Stimulated activated CD8-positive, alpha-beta memory T cell treated with anti-CD3 and anti-CD28 coated beads, Interleukin-12 subunit alpha, Interleukin-12 subunit beta, amount 100 ng/mL, for 1 hour (primary cell): ENCODE measurements around the gene GRAP2.
"Not testable (repeated sequence)": the region's sequence is repeated elsewhere in the genome, so short reads cannot be mapped to it uniquely, and the experiment has no call there.

Source experiments
- DNase-seq: peaks from one replicate; pipeline ENCODE4 v3.0.0-alpha.2; 2020; ENCODE audit warnings: low read depth

The GRAP2 gene

DNA sequence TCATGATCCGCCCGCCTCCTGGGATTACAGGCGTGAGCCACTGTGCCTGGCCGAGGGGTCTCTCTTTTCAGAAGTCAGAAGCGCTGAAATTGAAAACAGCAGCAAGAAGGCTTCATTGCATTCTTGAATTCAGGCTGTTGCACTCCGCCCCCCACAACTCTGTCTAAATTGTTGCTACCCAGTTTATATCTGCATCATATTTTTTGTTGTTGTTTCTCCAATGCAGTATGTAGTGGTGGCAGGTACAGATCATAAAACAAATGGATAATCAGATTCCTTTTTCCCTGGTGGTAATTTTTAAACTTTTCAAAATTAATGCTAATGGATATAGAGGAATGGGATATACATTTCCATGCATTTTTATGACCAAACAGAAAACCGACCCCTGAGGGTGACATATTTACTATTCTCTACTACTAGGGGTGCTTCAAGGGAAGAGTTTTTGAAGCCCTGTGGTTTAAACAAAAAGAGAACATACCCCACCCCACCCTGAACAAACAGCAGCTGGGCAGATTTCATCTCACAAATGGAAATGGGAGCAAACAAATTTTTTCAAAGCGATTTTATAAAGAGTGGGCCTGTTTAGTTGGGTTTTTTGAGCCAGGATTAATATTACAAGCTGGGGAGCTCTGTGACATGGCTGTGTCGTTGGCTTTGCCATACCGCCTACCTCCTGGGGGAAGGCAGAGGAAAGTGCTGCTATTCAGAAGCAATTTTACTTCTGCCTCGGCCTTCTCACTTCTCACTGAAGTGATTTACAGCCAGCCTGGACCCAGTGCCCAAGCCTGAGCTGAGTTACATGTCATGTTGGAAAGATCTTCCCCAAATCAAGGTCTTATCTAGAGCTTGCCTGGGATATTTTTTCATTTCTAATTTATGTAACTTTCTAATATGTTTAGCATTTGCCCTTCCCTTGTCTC is 43.3 kb downstream of the GRAP2 start:
- no peak for DNase-seq

DNA sequence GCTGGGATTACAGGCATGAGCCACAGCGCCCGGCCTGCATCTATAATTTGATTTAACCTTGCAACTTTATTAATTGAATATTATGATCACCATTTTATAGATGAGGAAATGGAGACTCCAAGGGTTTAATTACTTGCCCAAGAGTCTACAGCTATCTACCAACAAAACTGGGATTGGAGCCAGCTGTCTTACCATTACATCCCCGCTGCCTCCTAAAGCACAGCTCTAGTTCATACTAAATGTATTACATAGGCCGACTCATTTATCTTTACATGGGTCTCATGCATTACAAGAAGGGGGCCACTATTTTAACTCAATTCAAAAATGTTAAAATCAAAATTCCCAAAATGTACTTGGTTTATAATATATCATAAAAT is 45.2 kb downstream of the GRAP2 start:
- DNase-seq = no peak

DNA sequence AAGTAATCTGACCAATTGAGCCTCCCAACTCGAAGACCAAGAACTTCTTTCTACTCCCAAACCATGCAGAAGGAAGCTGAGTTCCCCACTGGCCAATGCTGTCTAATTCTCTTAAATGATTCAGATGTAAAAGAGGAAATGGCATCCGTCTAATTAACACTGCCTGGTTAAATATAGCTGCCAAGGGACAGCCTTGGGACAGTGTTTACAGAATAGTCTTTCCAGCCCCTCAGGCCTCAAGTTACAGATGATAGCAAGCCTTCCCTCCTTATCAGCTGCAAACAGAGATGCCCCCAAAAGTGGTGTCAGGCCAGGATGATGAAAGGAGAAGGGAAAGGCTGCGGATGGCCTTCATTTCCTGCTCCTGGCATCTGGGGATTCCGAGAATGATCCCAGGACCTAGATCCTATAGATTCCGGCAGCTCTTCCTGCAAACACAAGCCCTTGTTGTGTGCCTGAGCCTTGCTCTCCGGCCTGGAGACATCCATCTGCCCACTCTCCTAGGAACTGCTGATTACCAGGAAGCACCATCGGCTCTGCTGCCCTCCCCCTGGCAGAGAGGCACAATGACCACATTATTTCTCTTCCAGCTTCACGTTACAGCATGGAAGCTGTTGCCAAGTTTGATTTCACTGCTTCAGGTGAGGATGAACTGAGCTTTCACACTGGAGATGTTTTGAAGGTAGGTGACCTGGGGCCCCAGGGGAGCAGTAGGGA is 45.8 kb downstream of the GRAP2 start:
- DNase-seq = no peak

DNA sequence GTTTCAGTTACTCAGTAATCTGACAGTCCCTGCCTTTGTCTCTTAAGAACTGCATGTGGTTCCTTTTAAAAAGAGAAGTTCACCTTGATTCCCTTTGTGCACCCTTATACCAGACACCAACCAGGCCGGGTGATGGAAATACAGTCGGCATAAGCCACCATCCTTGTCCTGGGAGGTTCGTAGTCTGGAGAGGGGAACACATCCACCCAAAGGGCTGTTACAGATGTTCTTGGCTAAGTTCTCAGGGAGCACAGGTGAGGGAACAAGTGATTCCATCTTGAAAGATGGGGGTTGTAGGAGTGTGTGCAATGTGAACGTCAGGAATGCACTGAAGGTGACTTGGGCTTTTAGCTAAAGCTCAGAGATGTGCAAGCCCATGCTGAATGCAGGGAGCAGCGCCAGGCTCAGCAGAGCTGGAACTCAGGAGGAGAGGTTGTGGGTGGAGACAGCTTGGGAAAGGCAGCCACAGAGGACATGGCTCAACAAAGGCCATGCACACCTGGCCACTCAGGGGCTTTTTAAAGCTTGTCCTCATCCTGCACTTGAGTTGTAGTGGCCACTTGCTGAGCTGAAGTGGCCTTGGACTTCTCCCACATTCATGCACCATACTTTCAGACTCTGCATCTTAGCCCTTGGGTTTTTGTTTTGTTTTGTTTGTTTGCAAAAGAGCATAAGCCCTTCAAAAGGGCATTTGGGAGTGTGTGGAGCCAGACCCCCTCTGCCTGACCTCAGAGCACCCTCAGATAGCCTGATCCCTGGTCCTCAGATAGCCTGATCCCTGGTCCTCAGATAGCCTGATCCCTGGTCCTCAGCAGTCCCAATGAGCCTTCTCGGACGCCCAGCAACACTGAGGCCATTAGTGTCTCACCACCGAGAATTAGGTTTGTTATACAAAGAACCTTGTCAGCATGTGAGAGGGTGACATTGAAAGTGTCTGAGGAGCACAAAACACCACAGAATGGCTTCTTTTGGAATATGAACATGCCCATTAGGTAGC is 46.6 kb downstream of the GRAP2 start:
- no peak for DNase-seq

DNA sequence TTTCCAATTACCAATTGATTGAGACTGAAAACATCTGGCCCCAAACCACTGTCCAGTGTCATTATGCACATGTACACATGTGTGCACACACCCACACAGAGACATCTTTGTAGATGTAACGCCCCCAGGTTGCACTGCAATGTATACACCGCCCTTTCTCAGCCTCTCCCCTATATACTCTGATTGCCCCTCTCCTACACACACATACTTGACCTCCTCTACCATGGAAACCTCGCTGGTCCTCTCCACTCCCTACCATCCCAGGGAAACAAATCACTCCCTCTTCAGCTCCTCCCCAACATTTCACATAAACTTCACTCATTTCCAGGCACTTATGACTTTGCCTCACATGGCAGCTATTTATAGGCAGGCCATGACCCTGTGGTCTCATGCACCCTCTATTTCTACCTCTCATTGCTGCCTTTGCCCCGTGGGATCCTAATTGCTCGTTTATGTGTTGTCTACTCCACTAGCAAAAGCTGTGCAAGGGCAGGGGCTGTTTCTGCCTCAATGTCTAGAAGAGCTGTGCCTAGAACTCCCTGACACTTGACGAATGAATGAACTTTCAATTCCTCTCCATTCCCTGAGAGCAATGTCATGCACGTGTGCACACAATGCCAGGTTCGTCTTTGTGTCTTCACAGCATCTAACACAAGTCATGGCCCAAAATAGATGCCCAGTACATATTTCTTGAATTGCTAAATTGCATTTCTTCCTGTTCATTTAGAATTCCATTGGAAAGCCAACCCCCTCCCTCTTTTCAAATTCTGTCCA is 49.3 kb downstream of the GRAP2 start:
- DNase-seq = no peak

DNA sequence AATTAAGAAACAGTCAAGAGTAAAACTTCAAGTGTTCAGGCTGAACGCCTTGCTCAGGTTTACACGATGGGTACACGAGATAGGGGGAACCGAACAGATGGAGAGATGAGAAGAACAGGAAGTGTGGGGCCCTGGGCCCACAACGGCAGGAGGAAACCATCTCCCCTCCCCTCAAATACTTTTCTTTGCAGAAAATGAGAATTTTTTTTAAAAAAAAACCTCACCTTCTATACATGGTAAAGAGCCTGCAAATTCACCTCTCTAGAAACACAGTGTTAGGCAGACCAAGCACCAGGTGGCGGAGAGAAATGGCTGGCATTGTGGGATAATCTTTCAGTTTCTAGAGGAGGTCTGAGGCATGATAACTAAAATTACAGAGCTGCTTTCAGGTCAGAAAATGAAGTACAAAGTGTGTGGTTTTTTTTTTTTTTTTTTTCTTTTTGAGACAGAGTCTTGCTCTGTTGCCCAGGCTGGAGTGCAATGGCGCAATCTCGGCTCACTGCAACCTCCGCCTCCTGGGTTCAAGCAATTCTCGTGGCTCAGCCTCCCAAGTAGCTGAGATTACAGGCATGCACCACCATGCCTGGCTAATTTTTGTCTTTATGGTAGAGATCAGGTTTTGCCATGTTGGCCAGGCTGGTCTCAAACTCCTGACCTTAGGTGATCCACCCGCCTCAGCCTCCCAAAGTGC is 50.9 kb downstream of the GRAP2 start:
- not testable (repeated sequence) for DNase-seq

DNA sequence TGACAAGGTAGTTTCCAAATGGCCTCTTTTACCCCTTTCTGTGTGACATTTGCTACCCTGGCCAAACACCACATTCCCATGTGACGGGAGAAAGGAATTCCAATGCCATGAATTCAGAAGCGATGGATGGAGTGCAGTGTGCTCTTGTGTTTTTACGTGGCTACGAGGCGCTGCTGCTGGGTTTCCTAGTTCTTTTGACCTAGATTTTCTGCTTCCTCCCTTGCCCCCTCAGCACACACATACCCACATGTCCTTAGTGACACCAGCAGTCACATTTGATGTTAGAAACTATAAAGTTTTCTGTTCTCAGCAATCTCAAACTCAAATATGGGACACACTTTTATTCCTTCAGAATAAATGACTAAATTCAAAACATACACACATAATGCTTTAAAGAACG is 51.5 kb downstream of the GRAP2 start:
- DNase-seq = no peak

DNA sequence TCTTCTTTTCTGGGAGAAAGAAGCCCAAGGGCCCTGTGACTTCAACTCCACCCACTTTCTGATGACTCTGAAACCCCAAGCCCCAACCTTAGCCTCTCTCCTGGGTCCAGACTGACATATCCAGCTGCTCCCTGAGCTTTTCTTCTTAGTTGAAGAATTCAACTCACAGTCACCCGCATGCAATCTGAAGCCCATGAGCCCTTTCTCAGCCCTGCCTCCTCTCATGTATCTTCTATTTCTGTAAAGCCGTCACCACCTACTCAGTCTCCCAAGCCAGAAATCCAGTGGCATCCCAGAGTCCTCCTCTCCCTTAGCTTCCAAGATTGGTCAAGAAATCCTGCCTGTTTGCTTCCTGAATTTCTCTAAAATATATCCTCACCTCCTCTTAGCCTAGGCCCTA is 52.2 kb downstream of the GRAP2 start:
- DNase-seq = no peak

DNA sequence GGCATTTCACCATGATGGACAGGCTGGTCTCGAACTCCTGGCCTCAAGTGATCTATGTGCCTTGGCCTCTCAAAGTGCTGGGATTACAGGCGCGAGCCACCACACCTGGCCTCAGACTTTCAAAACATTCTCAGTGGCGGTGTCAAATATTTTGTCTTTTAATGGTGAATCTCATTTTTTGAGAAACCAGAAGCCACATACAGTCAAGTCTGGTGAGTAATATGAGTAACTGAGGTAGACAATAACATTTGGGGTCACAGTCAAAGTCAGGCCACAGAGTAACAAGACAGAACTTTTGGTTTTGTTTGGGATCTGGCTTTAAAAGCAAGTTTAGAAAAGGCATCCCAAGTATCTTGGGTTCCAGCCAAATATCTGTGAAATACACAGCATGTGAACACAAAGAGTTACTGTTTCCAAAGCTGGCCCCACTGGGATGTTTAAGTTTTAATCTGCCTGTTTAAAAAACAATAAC is 53.7 kb downstream of the GRAP2 start:
- DNase-seq = no peak

DNA sequence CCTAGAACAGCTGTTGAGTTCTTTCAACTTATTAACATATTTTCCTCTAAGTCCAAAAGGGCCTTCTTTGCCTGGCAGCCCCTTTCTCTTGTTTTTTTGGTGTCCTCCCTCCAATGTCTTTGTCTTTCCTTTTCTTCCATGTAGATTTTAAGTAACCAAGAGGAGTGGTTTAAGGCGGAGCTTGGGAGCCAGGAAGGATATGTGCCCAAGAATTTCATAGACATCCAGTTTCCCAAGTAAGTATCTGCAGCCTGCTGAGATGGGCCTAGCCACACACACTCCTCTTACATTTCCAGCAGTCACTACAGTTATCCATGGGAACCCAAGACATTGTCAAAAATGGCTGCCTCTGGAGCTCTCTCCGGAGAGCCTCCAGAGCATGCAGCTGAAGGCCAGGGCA is 54.8 kb downstream of the GRAP2 start:
- DNase-seq = no peak

DNA sequence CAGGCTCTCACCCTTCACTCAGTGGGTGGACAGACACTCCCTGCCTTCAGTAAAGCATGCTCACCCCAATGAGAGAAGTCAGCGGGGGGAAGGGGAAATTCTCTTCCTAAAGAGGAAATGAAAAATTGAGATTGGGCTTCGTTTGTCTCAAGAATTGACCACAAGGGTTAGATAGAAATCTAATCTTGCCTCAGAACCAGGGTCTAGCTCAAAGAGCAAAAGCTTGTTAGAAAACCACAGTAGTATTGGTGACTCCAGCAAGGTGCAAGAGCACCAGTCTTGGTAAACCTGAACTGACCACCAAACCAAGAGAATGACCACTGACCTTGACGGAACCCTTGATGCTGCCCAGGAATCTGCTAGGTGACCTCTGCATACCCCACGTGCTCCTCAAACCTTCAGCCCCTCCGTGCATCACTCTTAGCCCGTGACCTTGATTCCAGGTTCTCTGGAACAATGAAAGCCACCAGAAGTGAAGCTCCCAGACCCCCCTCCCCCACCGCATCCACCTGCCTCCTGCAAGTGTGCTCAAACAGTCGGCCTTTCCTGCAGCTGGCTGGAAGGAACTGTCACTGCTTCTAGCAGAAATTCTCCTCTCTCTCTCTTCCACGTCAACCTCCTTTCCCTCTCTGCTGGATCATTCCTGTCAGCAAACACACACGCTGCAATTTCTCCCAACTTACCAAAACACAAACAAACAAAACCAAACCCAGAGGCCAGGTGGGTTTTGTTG is 56.2 kb downstream of the GRAP2 start:
- no peak for DNase-seq

DNA sequence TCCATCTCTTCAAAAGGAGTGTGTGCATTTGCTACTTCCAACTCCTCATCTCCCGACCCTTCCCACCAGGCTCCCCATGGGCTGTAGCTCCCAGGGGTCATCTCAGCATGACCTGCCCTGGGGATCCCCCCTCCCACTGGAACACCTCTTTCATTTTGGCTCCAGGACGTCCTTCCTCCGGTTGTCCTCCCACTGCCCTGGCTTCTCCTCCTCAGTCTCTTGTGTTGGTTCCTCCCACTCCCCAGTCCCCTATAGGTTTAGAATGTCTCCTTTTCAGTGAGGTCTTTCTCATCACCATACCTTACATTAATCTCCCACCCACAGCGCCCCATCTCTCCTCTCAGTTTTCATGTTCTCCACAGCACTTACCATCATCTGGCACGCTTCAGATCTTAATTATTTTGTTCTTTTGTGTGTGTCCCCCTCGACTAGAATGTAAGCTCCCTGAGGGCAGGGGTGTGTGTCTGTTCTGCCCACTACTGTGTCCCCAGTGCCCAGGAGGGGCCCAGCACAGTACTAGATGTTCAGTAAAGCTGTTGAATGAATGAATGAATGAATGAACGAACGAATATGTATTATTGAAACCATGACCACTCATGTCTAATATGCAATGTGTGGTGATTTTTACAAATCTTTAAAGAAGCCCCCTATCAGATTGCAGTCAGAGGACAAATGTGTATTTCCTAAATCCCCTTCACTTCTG is 57.3 kb downstream of the GRAP2 start:
- no peak for DNase-seq

DNA sequence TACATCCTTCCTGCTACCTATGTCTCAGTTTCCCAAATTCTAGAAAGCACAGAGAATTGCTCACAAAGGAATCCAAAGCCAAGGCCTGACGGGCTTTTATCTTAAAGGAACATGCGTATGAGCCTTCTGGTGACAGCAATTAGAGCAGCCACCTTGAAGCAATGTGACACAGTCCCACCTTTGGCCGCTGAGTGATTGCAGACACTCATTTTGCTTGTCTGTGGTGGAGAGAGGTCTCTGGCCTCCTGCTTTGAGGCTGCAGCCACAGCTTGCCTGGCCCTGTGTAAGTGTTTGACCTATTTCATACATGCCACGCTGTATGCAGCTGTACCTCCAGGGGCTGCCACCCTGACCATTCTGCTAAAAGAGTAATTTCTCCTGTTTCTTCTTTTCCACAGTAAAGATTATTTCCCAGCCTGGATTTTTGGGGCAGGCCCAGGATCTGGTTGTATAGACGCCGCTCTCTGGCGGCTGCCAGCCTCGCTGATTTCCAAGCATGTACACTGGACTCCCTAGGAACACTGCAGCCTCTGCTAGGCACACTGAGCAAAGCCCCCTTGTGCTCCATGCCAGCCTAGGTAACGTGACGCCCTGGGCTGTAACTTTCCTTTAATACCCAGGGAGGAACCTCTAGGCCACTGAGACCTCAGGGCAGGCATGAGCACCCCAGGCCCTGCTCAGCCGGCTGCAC is 58.2 kb downstream of the GRAP2 start:
- DNase-seq = no peak

DNA sequence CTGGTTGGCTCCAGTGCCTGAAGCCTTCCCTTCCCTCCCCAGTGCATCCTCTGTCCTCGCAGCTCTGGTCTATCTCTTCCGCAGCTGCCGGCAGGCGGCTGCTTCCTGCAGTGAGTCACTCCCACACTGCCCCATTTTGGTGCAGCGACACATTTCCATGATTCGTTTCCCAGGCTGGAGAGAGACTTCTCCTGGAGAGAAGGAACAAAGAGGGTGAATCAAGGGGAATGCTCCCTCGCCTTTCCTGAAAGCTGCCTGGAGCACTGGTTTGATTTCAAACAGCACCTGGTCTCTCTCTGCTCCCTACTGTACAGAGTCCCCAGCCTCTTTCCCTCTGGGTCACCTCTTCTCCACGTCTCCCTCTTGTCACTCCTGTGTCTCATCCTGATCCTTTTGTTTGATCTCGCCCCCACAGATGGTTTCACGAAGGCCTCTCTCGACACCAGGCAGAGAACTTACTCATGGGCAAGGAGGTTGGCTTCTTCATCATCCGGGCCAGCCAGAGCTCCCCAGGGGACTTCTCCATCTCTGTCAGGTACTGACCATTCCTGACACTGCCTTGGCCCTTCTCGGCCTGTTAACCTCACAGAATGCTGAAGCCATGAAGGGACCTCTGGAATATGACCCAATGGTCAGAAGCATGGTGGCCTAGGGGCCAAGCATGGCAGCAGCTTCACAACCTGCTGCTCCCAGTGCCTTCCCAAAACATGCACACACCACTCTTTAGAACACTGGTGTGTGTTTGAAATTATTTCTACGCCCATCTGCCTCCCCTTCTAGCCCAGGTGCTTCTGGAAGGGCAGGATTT is 59.0 kb downstream of the GRAP2 start, which contains the start of gene TMA7B:
TMA7B (plus strand) TSS at position 758 of the 808 bp plus-strand sequence. CDS start 3,978 bp downstream, outside the sequence.
- DNase-seq = no peak

DNA sequence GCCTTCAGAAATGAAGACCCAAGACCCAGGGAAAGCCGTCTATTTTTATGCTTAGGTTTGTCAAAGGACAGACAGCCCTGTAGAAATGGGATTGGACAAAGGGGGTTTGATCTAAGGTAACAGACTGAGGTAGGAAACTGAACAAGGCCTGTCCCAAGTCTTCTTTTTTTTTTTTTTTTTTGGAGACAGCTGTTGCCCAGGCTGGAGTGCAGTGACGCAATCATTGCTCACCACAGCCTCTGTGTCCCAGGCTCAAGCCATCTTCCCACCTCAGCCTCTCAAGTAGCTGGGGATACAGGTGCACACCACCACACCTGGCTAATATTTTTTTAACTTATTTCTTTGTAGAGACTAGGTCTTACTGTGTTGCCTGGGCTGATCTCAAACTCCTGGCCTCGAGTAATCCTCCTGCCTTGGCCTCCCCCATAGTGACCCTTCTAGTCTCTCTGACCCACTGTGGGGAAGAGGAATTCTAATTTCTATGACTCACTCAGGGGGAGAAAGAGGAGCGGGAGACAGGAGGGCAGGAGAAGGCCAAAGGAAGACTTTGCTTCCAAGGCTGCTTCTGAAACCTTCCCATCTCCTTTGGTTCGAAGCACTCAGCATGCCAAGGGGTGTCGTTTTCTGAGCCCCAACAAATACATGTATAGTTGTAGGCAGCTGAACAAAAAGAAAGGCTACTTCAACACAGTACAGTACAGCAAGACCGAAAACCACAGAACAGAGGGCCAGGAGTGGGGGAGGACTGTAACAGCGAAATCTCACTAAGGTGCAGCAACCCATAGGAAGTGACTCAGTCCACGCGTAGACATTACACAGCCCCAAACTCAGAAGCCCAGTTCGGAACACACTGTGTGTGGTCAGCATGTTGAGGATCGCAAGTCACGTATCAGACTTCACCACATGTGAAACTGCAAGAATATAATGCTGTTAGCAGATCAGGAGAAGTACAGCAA is 60.2 kb downstream of the GRAP2 start:
- DNase-seq = peak; percentile 49

DNA sequence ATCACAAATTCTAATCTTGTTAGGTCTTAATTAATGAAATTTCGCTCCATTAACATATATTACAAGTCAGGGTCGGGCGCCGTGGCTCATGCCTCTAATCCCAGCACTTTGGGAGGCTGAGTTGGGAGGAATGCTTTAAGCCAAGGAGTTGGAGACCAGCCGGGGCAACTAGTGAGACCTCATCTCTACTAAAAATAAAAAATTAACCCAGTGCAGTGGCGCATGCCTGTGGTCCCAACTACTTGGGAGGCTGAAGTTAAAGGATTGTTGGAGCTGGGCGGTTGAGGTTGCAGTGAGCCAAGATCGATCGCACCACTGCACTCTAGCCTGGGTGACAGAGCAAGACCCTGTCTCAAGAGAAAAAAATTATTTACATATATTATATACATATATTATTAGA is 61.2 kb downstream of the GRAP2 start:
- no peak for DNase-seq

DNA sequence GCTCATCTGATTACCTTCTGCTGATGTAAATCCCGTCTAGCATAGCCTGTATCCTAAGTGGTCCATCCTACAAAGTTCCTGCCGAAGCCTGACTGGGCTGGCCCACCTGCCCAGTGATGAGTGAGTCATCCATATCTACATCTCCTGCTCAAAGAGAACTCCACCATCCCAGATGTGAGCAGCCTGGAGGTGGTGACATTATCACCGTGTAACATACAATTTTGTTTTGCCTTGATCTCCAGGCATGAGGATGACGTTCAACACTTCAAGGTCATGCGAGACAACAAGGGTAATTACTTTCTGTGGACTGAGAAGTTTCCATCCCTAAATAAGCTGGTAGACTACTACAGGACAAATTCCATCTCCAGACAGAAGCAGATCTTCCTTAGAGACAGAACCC is 64.9 kb downstream of the GRAP2 start:
- no peak for DNase-seq
